Measurements from ENCODE around the gene PPP1R9B. TPM values are rescaled to one million over a fixed set of nuclear protein-coding genes. Genes with fewer than 3 reads are reported as not detected.
A peak's percentile ranks its signal among the peaks of the same experiment; 100 is the strongest.

PPP1R9B gene
- total and polyA plus RNA-seq, 4 donors, result 0.90 to 26.1 (median 7.1) TPM

DNA sequence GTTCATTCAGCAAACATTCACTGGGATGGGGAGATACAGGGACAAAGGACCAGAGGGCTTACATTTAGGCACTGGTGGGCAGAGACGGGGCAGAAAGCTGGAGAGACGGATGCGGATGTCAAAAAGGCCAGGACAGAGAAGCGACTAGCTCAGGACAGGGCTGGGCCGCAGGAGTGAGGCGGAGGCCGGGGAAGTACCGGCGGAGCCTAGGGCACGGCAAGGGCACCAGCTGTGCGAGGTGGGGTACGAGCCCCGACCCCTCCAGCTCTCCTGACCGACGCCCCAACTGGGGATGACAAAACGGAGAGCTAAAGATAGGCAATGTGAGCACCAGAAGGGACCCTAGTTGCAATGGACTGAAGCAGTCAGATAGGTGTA is 11.4 kb upstream of the PPP1R9B start:
- Histone ChIP-seq H3K27me3 (ENCODE audit: control insufficient read depth in 4 of 4, insufficient read depth in 4 of 4, low read length in 3 of 4) (no peaks in the 10 kb centered on the region), H3K4me3 (ENCODE audit: low read depth in 1 of 3, low read length in 3 of 3) (no peak overlapping the region), H3K36me3 (ENCODE audit: control insufficient read depth in 4 of 4, insufficient read depth in 3 of 4, low read depth in 1 of 4, low read length in 3 of 4) (no peaks in the 10 kb centered on the region), H3K27ac (ENCODE audit: low read depth in 1 of 2, low read length in 2 of 2) (no peak overlapping the region), H3K9ac (ENCODE audit: low read depth in 1 of 2, low read length in 2 of 2) (no peak overlapping the region), H3K4me1 (ENCODE audit: control insufficient read depth in 4 of 4, insufficient read depth in 4 of 4, low read length in 3 of 4) (peaks cover 0 to 11% (median 8%) of the 10 kb centered on the region in 4 donors), H3K9me3 (ENCODE audit: control insufficient read depth in 4 of 4, low read length in 3 of 4) (no peaks in the 10 kb centered on the region)
- TF ChIP-seq, protein P1, sequence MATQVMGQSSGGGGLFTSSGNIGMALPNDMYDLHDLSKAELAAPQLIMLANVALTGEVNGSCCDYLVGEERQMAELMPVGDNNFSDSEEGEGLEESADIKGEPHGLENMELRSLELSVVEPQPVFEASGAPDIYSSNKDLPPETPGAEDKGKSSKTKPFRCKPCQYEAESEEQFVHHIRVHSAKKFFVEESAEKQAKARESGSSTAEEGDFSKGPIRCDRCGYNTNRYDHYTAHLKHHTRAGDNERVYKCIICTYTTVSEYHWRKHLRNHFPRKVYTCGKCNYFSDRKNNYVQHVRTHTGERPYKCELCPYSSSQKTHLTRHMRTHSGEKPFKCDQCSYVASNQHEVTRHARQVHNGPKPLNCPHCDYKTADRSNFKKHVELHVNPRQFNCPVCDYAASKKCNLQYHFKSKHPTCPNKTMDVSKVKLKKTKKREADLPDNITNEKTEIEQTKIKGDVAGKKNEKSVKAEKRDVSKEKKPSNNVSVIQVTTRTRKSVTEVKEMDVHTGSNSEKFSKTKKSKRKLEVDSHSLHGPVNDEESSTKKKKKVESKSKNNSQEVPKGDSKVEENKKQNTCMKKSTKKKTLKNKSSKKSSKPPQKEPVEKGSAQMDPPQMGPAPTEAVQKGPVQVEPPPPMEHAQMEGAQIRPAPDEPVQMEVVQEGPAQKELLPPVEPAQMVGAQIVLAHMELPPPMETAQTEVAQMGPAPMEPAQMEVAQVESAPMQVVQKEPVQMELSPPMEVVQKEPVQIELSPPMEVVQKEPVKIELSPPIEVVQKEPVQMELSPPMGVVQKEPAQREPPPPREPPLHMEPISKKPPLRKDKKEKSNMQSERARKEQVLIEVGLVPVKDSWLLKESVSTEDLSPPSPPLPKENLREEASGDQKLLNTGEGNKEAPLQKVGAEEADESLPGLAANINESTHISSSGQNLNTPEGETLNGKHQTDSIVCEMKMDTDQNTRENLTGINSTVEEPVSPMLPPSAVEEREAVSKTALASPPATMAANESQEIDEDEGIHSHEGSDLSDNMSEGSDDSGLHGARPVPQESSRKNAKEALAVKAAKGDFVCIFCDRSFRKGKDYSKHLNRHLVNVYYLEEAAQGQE (IDR thresholded peaks at IDR 0.05), result no peak
- DNase-seq (ENCODE audit: low spot score), result no peak
- WGBS, result 46% methylated on average over 16 of the region's 16 CpGs

DNA sequence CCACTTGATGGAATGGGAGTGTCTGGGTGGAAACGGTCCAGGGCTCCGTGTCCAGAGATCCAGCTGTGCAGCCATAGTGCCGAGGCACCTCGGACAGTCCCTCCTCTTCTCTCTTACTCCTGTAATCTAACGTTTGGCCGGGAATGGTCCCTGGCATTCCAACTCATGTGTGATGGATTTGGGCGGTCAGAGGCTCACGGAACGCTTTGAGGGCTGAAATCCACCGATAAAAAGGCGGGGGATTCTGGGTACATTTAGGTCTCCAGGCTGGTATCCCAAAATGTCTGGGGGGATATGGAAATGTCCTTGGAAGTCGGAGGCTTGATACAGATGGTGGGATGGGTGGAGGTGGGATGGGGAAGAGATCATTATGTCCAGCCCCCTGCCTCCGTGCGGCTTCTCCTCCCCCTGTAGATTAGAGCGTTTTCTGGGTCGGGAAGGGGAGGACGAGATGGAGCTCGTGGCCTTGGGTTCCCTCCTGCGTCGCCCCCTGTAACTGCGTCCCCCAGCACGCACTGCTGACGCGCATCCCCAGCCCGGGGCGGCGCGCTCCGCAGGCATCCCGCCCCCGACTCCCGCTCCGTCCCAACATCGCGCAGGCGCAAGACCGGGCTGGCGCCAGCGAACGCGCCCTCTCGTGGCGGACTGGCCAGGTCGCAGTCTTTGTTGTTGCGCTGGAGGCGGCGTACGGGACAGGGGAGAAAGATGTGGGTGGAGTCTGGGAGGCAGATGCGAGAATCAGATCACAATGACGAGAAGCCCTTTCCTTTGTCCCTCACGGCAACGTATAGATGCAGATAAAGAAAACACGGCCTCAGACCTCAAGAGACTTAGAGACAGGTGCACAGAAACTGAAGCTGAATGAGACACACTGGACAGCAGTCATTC is 10.8 kb upstream of the PPP1R9B start:
- Histone ChIP-seq H3K9me3 (ENCODE audit: control insufficient read depth in 4 of 4, low read length in 3 of 4) (no peaks in the 10 kb centered on the region), H3K4me3 (ENCODE audit: low read depth in 1 of 3, low read length in 3 of 3) (peak overlapping the region; percentile 45 to 53 (median 49)), H3K9ac (ENCODE audit: low read depth in 1 of 2, low read length in 2 of 2) (peak overlapping the region; percentile 3 to 62), H3K27ac (ENCODE audit: low read depth in 1 of 2, low read length in 2 of 2) (peak overlapping the region; percentile 36 to 38), H3K36me3 (ENCODE audit: control insufficient read depth in 4 of 4, insufficient read depth in 3 of 4, low read depth in 1 of 4, low read length in 3 of 4) (no peaks in the 10 kb centered on the region), H3K27me3 (ENCODE audit: control insufficient read depth in 4 of 4, insufficient read depth in 4 of 4, low read length in 3 of 4) (no peaks in the 10 kb centered on the region), H3K4me1 (ENCODE audit: control insufficient read depth in 4 of 4, insufficient read depth in 4 of 4, low read length in 3 of 4) (peaks cover 0 to 11% (median 8%) of the 10 kb centered on the region in 4 donors)
- peak; percentile 89 for DNase-seq (ENCODE audit: low spot score)
- whole genome bisulfite sequencing, result 1% methylated on average over 53 of the region's 53 CpGs
- TF ChIP-seq FOXA1 (IDR thresholded peaks at IDR 0.05) (no peak), RAD21 (IDR thresholded peaks at IDR 0.05) (peak; percentile 85 to 93)
- TF ChIP-seq, protein P2, sequence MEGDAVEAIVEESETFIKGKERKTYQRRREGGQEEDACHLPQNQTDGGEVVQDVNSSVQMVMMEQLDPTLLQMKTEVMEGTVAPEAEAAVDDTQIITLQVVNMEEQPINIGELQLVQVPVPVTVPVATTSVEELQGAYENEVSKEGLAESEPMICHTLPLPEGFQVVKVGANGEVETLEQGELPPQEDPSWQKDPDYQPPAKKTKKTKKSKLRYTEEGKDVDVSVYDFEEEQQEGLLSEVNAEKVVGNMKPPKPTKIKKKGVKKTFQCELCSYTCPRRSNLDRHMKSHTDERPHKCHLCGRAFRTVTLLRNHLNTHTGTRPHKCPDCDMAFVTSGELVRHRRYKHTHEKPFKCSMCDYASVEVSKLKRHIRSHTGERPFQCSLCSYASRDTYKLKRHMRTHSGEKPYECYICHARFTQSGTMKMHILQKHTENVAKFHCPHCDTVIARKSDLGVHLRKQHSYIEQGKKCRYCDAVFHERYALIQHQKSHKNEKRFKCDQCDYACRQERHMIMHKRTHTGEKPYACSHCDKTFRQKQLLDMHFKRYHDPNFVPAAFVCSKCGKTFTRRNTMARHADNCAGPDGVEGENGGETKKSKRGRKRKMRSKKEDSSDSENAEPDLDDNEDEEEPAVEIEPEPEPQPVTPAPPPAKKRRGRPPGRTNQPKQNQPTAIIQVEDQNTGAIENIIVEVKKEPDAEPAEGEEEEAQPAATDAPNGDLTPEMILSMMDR (IDR thresholded peaks at IDR 0.05; ENCODE audit: low read depth, low read length, missing input control), result peak; percentile 92

- DNase-seq (ENCODE audit: low spot score), result no peak
- H3K36me3 ChIP-seq (ENCODE audit: control insufficient read depth in 4 of 4, insufficient read depth in 3 of 4, low read depth in 1 of 4, low read length in 3 of 4), result no peaks in the 10 kb centered on the region
- peaks cover 0 to 17% (median 12%) of the 10 kb centered on the region in 4 donors for H3K4me1 ChIP-seq (ENCODE audit: control insufficient read depth in 4 of 4, insufficient read depth in 4 of 4, low read length in 3 of 4)
- no peaks in the 10 kb centered on the region for H3K27me3 ChIP-seq (ENCODE audit: control insufficient read depth in 4 of 4, insufficient read depth in 4 of 4, low read length in 3 of 4)
- H3K4me3 ChIP-seq (ENCODE audit: low read depth in 1 of 3, low read length in 3 of 3), result no peak overlapping the region
- no peak overlapping the region for H3K9ac ChIP-seq (ENCODE audit: low read depth in 1 of 2, low read length in 2 of 2)
- no peaks in the 10 kb centered on the region for H3K9me3 ChIP-seq (ENCODE audit: control insufficient read depth in 4 of 4, low read length in 3 of 4)
- WGBS, result 55% methylated on average over 4 of the region's 4 CpGs
- H3K27ac ChIP-seq (ENCODE audit: low read depth in 1 of 2, low read length in 2 of 2), result no peak overlapping the region
- TF ChIP-seq YY1 (IDR thresholded peaks at IDR 0.05), result no peak
- TF ChIP-seq, protein P2 (IDR thresholded peaks at IDR 0.05; ENCODE audit: low read depth, low read length, missing input control), result no peak
- no peak for TF ChIP-seq FOXA2 (IDR thresholded peaks at IDR 0.05)
- TF ChIP-seq HNF4G (IDR thresholded peaks at IDR 0.05), result no peak
- no peak for TF ChIP-seq SP1 (IDR thresholded peaks at IDR 0.05)
- no peak for TF ChIP-seq GABPA (IDR thresholded peaks at IDR 0.05 in 1 of 2, conservative IDR thresholded peaks at IDR 0.05 in 1 of 2)
- no peak for TF ChIP-seq NR2F2 (IDR thresholded peaks at IDR 0.05)
- no peak for TF ChIP-seq EGR1 (IDR thresholded peaks at IDR 0.05; ENCODE audit: low read depth in 2 of 2)
- no peak for TF ChIP-seq MAX (IDR thresholded peaks at IDR 0.05)
- TF ChIP-seq, protein P3, sequence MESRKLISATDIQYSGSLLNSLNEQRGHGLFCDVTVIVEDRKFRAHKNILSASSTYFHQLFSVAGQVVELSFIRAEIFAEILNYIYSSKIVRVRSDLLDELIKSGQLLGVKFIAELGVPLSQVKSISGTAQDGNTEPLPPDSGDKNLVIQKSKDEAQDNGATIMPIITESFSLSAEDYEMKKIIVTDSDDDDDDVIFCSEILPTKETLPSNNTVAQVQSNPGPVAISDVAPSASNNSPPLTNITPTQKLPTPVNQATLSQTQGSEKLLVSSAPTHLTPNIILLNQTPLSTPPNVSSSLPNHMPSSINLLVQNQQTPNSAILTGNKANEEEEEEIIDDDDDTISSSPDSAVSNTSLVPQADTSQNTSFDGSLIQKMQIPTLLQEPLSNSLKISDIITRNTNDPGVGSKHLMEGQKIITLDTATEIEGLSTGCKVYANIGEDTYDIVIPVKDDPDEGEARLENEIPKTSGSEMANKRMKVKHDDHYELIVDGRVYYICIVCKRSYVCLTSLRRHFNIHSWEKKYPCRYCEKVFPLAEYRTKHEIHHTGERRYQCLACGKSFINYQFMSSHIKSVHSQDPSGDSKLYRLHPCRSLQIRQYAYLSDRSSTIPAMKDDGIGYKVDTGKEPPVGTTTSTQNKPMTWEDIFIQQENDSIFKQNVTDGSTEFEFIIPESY (IDR thresholded peaks at IDR 0.05), result no peak
- no peak for TF ChIP-seq FOXA1 (IDR thresholded peaks at IDR 0.05)
Measured at GRCh38 chr17:50157891-50158290, 7.4 kb upstream of the PPP1R9B start.

Measured in liver (tissue), 9 donors.